OCI-LY1 (cell line): ENCODE results near the gene CHID1.

ENCODE experiments used
- H2AFZ ChIP-seq: fragments of 200-600 bp; sonication (generic), shearing (Covaris generic); 2 replicates; pipeline ENCODE4 v1.6.0; 2014; ENCODE audit warnings: antibody characterized with exemption, mild to moderate bottlenecking, low read length
- H3F3A ChIP-seq: fragments of 200-600 bp; sonication (generic), shearing (Covaris generic); 2 replicates; pipeline ENCODE4 v1.6.0; 2014; ENCODE audit warnings: mild to moderate bottlenecking, antibody characterized with exemption, low read length, moderate library complexity; ENCODE audit not compliant: insufficient read depth
- H3K27ac ChIP-seq: fragments of 200-600 bp; sonication (generic); 2 replicates; pipeline ENCODE4 v1.5.1; 2014; ENCODE audit warnings: low read length, mixed run types, mild to moderate bottlenecking, low read depth; ENCODE audit not compliant: poor library complexity, severe bottlenecking
- H3K27me3 ChIP-seq: fragments of 200-600 bp; sonication (generic); 2 replicates; pipeline ENCODE4 v1.6.0; 2014; ENCODE audit warnings: antibody characterized with exemption, mild to moderate bottlenecking, low read length, moderate library complexity; ENCODE audit not compliant: insufficient read depth
- H3K36me3 ChIP-seq: fragments of 200-600 bp; sonication (generic); 2 replicates; pipeline ENCODE4 v1.6.1; 2014; ENCODE audit warnings: mild to moderate bottlenecking, antibody characterized with exemption, low read length, moderate library complexity, mixed read lengths; ENCODE audit not compliant: insufficient read depth
- H3K4me1 ChIP-seq: fragments of 200-600 bp; sonication (generic); 2 replicates; pipeline ENCODE4 v1.5.1; 2014; ENCODE audit warnings: mild to moderate bottlenecking, low read length, moderate library complexity; ENCODE audit not compliant: insufficient read depth, severe bottlenecking
- H3K4me2 ChIP-seq: fragments of 200-600 bp; sonication (generic), shearing (Covaris generic); 2 replicates; pipeline ENCODE4 v1.6.1; 2014; ENCODE audit warnings: low read length
- H3K4me3 ChIP-seq: fragments of 200-600 bp; sonication (generic); 2 replicates; pipeline ENCODE4 v1.5.1; 2014; ENCODE audit warnings: low read length, low read depth, mild to moderate bottlenecking, mixed read lengths; ENCODE audit not compliant: poor library complexity, severe bottlenecking
- H3K79me2 ChIP-seq: fragments of 200-600 bp; shearing (Covaris generic); 2 replicates; pipeline ENCODE4 v1.6.1; 2016; ENCODE audit warnings: mixed run types, low read length, mixed read lengths; ENCODE audit not compliant: insufficient read depth
- H3K9ac ChIP-seq: fragments of 200-600 bp; sonication (generic), shearing (Covaris generic); 2 replicates; pipeline ENCODE4 v1.6.1; 2014; ENCODE audit warnings: mild to moderate bottlenecking, low read length, mixed read lengths
- H3K9me2 ChIP-seq: fragments of 200-600 bp; sonication (generic), shearing (Covaris generic); 2 replicates; pipeline ENCODE4 v1.6.1; 2014; ENCODE audit warnings: low read depth, mild to moderate bottlenecking, low read length, mixed read lengths
- H3K9me3 ChIP-seq: fragments of 200-600 bp; shearing (Covaris generic); 2 replicates; pipeline ENCODE4 v1.6.1; 2014; ENCODE audit warnings: low read length, mixed read lengths
- H4K20me1 ChIP-seq: fragments of 200-600 bp; sonication (generic), shearing (Covaris generic); 2 replicates; pipeline ENCODE4 v1.6.0; 2016; ENCODE audit warnings: mild to moderate bottlenecking, low read length; ENCODE audit not compliant: insufficient read depth
- EZH2 ChIP-seq: fragments of 200-600 bp; sonication (generic), shearing (Covaris generic); IDR thresholded peaks from 2 replicates; pipeline ENCODE4 v1.8.0; 2017; ENCODE audit warnings: borderline replicate concordance, mixed run types, mild to moderate bottlenecking, antibody characterized with exemption, low read length, moderate library complexity, mixed read lengths
- TF ChIP-seq, protein P1 (sequence below): fragments of 200-600 bp; sonication (generic), shearing (Covaris generic); IDR thresholded peaks from 2 replicates; pipeline ENCODE4 v1.5.1; 2017; ENCODE audit warnings: mild to moderate bottlenecking, antibody characterized with exemption, low read length, moderate library complexity, mixed read lengths

The CHID1 gene

DNA sequence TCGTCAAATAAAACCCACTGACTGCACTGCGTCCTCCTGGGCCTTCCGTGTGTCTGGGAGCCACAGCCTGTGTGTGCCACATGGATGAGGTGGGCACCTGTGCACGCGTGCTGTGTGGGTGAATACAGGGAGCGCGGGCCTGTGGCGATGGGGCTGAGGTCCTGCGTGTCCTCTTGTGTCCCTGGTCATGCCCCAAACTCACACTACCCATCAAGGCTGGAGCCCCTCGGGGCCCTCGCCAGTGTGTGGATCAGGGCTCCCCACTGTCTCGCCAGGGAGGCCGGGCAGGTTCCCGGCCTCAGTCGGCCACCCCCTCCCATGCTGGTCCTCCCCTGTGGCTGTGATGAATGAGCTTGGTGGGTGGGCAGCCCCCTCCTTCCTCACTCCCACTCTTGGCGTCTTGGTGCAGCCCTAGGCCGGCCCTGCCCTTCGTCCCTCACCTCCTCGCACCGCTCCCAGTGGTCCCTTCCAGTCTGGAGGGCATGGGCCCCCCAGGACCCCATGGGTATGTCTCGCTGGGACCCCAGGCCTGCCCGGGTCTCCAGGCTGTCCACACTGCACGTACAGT, 78.6 kb downstream of the CHID1 start:
- no peaks in the 10 kb centered on the region for H3K9me3 ChIP-seq
- no peaks in the 10 kb centered on the region for H4K20me1 ChIP-seq
- no peaks in the 10 kb centered on the region for H3K9me2 ChIP-seq
- no peak overlapping the region for H3K27ac ChIP-seq
- H2AFZ ChIP-seq: no peak overlapping the region
- peaks cover 27% of the 10 kb centered on the region for H3K4me1 ChIP-seq
- no peak for TF ChIP-seq EZH2
- TF ChIP-seq, protein P1, sequence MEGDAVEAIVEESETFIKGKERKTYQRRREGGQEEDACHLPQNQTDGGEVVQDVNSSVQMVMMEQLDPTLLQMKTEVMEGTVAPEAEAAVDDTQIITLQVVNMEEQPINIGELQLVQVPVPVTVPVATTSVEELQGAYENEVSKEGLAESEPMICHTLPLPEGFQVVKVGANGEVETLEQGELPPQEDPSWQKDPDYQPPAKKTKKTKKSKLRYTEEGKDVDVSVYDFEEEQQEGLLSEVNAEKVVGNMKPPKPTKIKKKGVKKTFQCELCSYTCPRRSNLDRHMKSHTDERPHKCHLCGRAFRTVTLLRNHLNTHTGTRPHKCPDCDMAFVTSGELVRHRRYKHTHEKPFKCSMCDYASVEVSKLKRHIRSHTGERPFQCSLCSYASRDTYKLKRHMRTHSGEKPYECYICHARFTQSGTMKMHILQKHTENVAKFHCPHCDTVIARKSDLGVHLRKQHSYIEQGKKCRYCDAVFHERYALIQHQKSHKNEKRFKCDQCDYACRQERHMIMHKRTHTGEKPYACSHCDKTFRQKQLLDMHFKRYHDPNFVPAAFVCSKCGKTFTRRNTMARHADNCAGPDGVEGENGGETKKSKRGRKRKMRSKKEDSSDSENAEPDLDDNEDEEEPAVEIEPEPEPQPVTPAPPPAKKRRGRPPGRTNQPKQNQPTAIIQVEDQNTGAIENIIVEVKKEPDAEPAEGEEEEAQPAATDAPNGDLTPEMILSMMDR: no peak
- H3K27me3 ChIP-seq: peaks cover 22% of the 10 kb centered on the region
- no peak overlapping the region; the same call in 1 of the 2 replicates for H3K9ac ChIP-seq
- H3F3A ChIP-seq: no peaks in the 10 kb centered on the region
- no peaks in the 10 kb centered on the region for H3K79me2 ChIP-seq
- peak overlapping the region; percentile 38 for H3K4me3 ChIP-seq
- no peaks in the 10 kb centered on the region; the same call in 1 of the 2 replicates for H3K36me3 ChIP-seq
- peak overlapping the region; percentile 45; the same call in 1 of the 2 replicates for H3K4me2 ChIP-seq

DNA sequence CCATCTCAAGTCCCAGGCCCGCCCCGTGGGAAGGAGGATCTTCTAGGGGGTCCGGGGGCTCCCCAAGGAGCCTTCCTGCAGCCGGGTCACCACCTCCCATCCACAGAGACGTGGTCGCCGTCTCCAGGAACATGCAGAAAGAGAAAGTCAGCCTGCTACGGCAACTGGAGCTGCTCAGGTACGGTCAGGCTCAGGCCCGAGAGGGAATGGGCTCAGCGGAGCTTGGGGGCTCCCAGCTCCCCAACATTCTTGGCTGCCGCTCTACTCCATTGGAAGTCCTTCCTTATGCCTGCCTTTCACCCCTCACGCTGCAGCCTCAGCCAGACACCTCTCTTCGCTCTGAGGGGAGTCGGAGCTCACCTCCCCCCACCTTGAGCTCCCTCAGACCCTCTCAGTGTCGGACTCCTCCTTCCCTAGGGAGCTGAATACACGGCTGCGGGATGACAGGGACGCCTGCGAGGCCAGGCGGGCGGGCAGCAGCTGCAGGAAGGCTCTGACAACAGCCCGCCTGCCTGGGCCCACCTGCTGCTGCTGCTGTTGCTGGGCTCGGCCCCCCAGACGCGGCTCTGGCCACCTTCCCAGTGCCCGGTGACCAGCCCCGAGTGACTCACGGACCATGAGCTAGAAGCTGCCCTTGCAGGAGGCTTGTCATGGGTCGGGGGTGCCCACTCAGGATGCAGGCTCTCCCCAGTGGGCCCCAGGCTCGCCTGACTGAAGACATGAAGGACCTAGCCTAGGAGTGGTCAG, 79.3 kb downstream of the CHID1 start:
- Histone ChIP-seq H3K79me2 (no peaks in the 10 kb centered on the region), H3K27me3 (peaks cover 22% of the 10 kb centered on the region), H3K27ac (no peak overlapping the region), H3K9me3 (no peaks in the 10 kb centered on the region), H3F3A (no peaks in the 10 kb centered on the region), H3K4me2 (peak overlapping the region; percentile 70; the same call in 1 of the 2 replicates), H3K4me1 (peaks cover 31% of the 10 kb centered on the region), H3K4me3 (no peak overlapping the region), H3K36me3 (no peaks in the 10 kb centered on the region), H3K9me2 (no peaks in the 10 kb centered on the region), H2AFZ (no peak overlapping the region), H3K9ac (no peak overlapping the region), H4K20me1 (no peaks in the 10 kb centered on the region)
- TF ChIP-seq, protein P1: no peak
- TF ChIP-seq EZH2: no peak

DNA sequence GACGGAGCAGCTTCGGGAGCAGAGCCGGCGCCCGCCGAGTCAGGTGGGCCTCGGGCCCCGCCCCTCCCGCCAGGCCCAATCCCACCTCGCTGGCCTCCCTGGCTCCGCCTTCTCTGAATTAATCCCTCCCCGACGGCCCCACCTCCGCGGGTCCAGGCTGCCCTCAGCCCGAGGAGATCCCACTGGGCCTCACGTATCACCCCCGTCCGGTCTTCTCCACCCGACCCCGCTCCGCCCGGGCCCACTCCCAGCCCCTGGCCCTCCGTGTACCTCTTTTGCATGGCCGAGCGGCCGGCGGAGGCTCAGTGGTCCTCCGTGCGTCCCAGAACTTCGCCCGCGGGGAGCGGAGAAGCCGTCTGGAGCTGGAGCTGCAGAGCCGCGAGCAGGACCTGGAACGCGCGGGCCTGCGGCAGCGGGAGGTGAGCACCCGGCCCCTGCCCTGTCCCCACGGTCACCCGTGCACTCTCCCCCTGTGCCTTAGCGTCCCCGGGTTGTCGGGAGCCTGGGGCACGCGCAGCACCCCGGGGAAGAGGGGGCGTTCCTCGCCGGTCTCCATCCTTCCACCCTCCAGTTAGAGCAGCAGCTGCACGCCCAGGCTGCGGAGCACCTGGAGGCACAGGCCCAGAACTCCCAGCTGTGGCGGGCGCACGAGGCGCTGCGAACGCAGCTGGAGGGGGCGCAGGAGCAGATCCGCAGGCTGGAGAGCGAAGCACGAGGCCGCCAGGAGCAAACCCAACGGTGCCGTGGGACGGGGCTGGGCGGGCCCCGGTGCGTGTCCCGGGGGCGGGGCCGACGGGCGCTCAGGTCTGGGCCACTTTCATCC, 80.1 kb downstream of the CHID1 start:
- Histone ChIP-seq H3K79me2 (no peaks in the 10 kb centered on the region), H3K9me3 (no peaks in the 10 kb centered on the region), H3K4me1 (peaks cover 31% of the 10 kb centered on the region), H3F3A (no peaks in the 10 kb centered on the region), H3K4me3 (peak overlapping the region; percentile 47), H3K4me2 (peak overlapping the region; percentile 70), H3K27ac (no peak overlapping the region), H4K20me1 (no peaks in the 10 kb centered on the region), H2AFZ (no peak overlapping the region), H3K9me2 (no peaks in the 10 kb centered on the region), H3K27me3 (peaks cover 22% of the 10 kb centered on the region), H3K36me3 (peaks cover 3% of the 10 kb centered on the region), H3K9ac (no peak overlapping the region)
- TF ChIP-seq EZH2: no peak
- TF ChIP-seq, protein P1: no peak
